Stimulated activated CD4-positive, alpha-beta T cell treated with anti-CD3 and anti-CD28 coated beads, TNF-alpha, amount 100 ng/mL, for 4 hours (primary cell): ENCODE data around the gene FANCC.

Experiments
- DNase-seq, 3 experiments: peaks; one replicate each; pipeline ENCODE4 v3.0.0-alpha.2; 2020; ENCODE audit warnings: low read depth in 3 of 3

FANCC gene

DNA sequence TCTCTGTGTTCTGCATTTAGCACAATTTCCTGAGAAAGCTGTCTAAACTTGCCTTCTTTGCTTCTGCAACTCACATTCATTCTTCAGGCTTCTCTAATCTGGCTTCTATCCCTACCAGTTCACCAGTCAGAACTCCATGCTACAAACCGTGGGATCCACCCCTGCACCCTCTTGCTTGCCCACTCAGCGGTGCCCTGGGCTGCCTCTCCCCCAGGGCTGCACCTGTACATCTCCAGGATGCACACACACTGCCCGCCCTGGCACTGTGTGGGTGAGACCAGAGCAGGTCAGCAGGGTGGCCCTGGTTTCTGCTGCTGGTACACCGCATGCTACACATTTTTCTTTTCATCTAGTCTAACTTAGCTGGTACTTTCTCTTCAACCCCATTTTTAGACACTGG, 127.1 kb downstream of the FANCC start:
- no peak for DNase-seq

DNA sequence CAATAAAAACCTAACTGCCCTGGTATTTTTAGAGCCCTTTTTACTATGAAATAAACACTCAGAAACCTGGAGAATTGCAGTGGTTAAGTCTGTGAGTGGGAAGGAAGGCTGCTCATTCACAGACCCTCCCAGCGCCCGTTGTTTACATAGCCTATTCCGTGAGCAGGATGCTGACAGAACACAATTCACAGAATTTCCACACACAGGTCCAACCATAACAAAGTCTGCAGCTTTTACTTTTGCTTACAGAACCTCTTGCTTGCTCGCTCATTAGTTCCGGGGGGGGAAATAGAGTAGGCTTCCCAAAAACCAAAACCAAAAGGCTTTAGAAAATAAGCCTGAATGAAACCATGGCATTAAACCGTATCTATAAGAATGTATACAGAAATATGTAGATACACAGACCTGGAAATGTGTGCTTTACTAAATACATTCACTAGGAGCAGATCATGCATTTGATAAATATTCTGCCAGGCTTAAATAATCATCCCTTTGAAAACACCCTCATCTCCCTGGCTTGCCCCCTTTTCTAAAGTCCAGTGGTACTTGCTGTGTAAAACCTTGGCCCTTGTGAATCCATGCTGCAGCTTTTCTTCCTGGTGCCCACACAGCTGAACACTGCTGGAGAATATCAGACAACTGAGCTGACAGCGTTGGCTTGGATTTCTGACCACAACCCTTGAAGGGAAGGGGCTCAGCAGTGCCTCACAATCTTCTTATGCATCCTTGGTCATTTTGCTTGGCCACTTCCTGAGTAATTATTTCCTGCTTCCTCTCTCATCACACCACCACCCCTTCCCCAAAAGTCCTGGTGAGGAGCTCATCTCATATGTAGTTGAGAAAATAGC, 128.0 kb downstream of the FANCC start:
- no peak for DNase-seq

GRCh38 chr9:95188459-95188858, 129.1 kb downstream of the FANCC start:
- no peak for DNase-seq

GRCh38 chr9:95185956-95186355, 131.6 kb downstream of the FANCC start:
- no peak for DNase-seq

DNA sequence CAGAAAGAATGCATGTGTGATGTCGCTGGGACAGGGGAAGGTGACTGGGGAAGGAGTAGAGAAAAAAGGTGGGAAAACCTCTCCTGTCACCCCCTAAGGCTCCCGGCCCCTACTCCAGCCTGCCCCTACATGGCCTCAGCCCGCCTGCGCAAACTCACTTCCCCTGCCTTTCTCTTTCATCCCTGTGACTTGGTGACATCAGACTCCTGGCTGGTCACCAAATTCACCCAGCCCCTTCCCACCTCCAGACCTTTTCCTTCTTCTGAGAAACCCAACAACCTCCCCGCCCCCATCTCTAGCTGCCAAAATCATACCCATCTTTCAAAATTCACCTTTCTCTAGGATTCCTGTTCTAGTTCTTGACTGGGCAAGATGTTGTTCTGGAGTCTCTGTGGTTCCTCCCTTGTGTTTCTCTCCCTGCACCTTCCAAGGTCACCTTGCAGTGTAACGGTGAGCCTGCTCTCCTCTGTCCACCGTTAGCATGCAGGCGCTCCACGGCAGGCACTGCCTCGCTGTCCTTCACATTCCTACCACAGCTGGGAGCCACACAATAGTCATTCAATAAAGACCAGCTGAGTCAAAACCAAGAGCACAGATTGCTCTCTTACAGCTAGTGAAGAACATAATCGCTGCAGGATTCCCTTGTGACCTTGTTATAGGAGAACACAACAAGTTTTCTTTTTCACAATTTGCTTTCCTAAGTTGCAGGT, 134.5 kb downstream of the FANCC start:
- DNase-seq: no peak

DNA sequence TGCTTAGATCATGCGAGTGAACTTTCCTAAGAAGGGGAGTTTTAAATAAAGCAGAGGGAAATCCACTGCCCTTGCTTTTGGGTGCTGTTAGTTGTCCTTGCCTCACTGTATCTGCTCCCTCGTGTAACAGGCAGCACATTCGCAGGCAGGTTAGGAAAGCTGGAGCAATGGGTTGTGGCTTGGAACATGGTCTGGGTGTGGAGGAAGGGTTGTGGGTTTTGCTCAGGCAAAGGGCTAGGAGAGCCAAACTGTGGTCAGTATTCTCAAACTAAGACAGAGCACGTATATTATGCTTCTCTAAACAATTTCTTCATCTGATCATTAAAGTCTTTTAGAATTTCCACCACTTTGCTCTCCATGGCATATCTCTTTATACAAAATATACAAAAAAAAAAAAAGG, 135.7 kb downstream of the FANCC start:
- DNase-seq: no peak

DNA sequence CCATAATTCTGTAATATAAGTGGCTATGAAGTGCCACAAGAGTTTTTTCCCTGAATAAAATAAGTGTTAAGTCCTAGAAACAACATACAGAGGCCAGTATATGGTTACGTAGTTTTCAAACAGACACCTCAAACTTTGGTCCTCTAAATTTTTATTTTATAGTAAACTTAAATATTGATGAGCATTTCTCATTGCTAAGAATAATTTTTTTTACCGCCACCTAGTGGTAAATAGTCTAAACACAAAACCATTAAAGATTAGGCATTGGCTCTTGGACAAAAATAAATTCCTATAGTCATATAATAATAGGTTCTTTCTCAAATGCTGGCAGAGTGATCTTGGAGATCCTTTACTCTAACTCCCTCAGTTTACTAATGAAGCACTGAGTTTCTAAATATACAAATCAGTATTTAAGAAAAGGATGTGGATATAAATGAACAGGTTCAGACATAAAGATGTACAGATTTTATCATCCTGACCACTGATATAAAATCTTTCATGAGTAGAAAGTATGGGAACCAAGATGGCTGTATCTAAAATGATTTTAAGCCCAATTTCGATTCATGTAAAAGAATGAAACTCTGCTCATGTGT, 136.2 kb downstream of the FANCC start:
- no peak for DNase-seq

- DNase-seq: no peak
Measured at GRCh38 chr9:95177617-95178016, 139.9 kb downstream of the FANCC start.

- no peak for DNase-seq
Measured at GRCh38 chr9:95176755-95177319, 140.7 kb downstream of the FANCC start.

DNA sequence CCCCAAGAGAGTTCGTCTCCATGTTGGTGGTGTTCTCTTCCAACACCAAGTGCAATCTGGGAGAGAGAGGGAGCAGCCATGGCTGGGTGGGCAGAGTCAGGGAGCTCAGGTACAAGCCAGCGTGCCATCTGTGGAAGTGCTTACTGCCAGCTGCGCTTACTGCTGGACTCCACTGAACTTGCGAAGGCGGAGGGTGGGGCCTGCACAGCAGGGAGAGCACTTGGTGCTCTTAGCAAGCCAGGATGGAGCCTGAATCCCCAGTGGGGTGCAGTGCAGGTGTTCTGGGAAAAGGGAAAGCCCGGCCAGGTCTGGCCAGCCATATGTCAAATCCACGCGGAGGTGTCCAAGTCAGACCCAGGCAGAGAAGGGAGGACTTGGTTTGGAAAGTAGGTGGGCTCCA, 142.0 kb downstream of the FANCC start:
- no peak for DNase-seq

DNA sequence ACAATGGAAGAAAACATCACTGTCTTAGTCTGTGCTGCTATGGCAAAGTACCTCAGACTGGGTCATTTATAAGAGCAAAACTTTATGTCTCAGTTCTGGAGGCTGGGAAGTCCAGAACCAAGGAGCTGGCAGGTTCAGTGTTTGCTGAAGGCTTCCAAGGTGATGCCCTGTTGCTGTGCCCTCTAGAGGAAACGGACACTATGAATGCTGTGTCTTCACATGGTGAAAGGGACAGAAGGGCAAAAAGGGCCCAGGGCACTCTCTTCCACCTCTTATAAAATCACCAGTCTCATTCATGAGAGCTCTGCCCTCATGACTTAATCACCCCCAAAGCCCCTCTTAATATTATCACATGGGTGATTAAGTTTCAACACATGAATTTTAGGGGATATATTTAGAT, 143.5 kb downstream of the FANCC start:
- DNase-seq: no peak

- no peak for DNase-seq
Measured at GRCh38 chr9:95171596-95171995, 145.9 kb downstream of the FANCC start.

GRCh38 chr9:95171001-95171400, 146.5 kb downstream of the FANCC start:
- no peak for DNase-seq

DNA sequence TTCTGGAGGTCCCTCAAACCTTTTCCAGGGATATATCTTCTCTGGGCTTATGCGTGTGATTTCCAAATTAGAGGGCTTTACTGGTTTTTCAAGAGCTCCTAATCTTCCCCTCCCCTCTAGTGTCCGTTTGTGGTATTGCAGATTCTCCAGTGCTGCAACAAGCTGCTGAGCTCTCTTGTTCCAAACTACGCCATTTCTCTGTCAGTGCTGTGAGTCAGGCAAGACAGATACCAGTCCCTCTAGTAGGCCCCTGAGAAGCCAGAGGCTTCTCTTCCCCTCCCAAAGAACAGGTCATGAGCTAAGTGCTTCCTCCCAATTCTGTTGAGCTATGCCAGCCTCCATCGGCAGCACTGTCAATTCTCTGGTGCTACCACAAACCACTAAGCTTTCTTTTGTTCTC, 149.5 kb downstream of the FANCC start:
- peak in 2 of 3 experiments; percentile 5 to 15 for DNase-seq

- no peak for DNase-seq
Measured at GRCh38 chr9:95165004-95165403, 152.5 kb downstream of the FANCC start.

DNA sequence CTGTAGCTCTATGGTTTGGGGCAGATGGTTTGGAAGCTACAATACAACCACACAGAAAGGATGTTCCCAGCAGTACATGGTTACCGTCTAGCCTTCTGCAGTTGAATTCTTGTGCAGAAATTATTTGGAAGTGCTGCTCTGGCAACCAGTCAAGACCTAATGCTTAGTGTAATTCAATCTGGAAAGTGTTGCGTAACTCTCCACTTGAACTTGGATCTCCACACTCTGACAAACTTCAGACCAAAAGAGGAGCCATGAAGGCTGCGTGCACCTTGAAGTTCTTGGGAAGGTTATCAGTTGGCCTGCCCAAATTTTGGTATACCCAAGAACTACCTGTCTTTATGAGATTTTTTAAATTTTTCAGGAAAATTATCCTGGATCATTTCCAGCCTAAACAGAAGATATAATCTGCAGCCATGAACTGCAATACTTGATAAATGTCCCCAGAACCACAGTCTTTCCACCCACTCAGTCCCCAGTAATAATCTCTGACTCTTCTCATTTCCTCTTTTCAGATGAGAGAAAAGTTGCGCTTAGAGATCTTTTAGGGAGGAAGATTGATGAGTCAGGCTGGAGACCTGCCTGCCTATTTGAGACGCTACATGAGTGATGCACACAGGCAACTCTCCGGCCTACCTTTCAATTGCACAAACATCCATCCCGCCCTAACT, 159.9 kb downstream of the FANCC start:
- DNase-seq: no peak

- no peak for DNase-seq
Measured at GRCh38 chr9:95156074-95156473, 161.4 kb downstream of the FANCC start.

GRCh38 chr9:95155220-95155619, 162.3 kb downstream of the FANCC start:
- DNase-seq: no peak

DNA sequence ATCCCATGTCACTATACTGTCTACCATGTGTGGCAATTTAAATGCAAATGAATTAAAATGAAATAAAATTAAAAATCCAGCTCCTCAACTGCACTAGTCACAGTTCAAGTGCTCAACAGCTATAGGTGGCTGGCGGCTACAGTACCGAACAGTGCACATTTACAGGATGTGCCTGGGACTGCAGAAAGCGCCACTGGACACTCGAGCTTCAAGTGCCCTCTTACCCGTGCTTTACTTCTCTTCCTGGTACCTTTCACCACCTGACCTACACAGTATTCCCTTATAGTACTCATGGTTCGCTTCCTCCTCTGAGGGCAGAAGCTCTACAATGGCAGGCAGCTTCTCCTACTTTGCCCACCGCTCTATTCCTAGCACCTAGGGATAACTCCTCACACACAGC, 166.6 kb downstream of the FANCC start:
- DNase-seq: no peak

GRCh38 chr9:95148208-95148520, 169.3 kb downstream of the FANCC start:
- DNase-seq: no peak

GRCh38 chr9:95147452-95148207, 169.9 kb downstream of the FANCC start:
- DNase-seq: no peak
